B cell (primary cell): ENCODE measurements around the gene ACAP3. TPM values are rescaled to one million over a fixed set of nuclear protein-coding genes. Genes with fewer than 3 reads are reported as not detected.

Experiments used
- ATAC-seq: fragments of 200-7000 bp; cut with Tn5 transposase; one replicate; pipeline ENCODE4 v1.10.0; 2021; ENCODE audit warnings: low read depth, mild to moderate bottlenecking, moderate number of reproducible peaks, moderate library complexity
- CTCF ChIA-PET: fragments of 350-600 bp; sonication (Branson Sonifier 250); formaldehyde crosslinking; loops from one replicate; lab custom pipeline; 2021; ENCODE audit warnings: antibody characterized with exemption, inconsistent platforms; lab: Charles Lee
- POLR2A ChIA-PET: fragments of 350-600 bp; sonication (Branson Sonifier 250); formaldehyde crosslinking; loops from one replicate; lab custom pipeline; 2021; ENCODE audit warnings: antibody characterized with exemption; lab: Charles Lee
- DNase-seq: peaks from one replicate; pipeline ENCODE4 v3.0.0; 2013
- H2AFZ ChIP-seq: 2 replicates; pipeline ENCODE4 v1.6.1; 2012; ENCODE audit warnings: mild to moderate bottlenecking, low read depth, low read length; ENCODE audit not compliant: insufficient read depth, poor library complexity, severe bottlenecking
- H3K27ac ChIP-seq, 2 donors: 1 replicate in 1 of 2; 2 replicates in 1 of 2; pipeline ENCODE4 v1.5.1; 2012 to 2013; ENCODE audit warnings: low read length in 2 of 2, mild to moderate bottlenecking in 2 of 2, moderate library complexity in 1 of 2
- H3K27me3 ChIP-seq, 4 experiments: fragments of 200-600 bp in 1 of 4; sonication (generic) in 1 of 4; replicated peaks in 1 of 4; 1 replicate in 2 of 4; 2 replicates in 2 of 4; pipeline versions ENCODE4 v1.6.1 to v1.7.0; 2013 to 2016; ENCODE audit warnings: low read length in 3 of 4, mild to moderate bottlenecking in 2 of 4, mixed read lengths in 1 of 4, moderate library complexity in 1 of 4; ENCODE audit not compliant: insufficient read depth in 4 of 4, control insufficient read depth in 3 of 4; ENCODE audit errors: control extremely low read depth in 1 of 4
- H3K36me3 ChIP-seq, 2 experiments: replicated peaks in 1 of 2; 1 replicate in 1 of 2; 2 replicates in 1 of 2; pipeline versions ENCODE4 v1.6.1 to v1.7.1; 2013; ENCODE audit warnings: low read length in 1 of 2; ENCODE audit not compliant: insufficient read depth in 2 of 2, control insufficient read depth in 1 of 2; ENCODE audit errors: control extremely low read depth in 1 of 2, extremely low read depth in 1 of 2
- H3K4me1 ChIP-seq, 2 donors: fragments of 200-600 bp in 1 of 2; sonication (generic) in 1 of 2; 1 replicate in 1 of 2; 2 replicates in 1 of 2; pipeline versions ENCODE4 v1.5.1 to v1.6.1; 2013 to 2017; ENCODE audit warnings: low read length in 2 of 2; ENCODE audit not compliant: control insufficient read depth in 2 of 2, insufficient read depth in 2 of 2
- H3K4me2 ChIP-seq: replicated peaks from 2 replicates; pipeline ENCODE3; 2012; ENCODE audit warnings: mild to moderate bottlenecking, low read depth, low read length; ENCODE audit not compliant: poor library complexity, severe bottlenecking
- H3K4me3 ChIP-seq, 5 experiments: fragments of 200-600 bp in 1 of 5; sonication (generic) in 1 of 5; 1 replicate in 3 of 5; 2 replicates in 2 of 5; pipeline versions ENCODE4 v1.5.1 to v1.7.0; 2011 to 2016; ENCODE audit warnings: low read length in 4 of 5, mild to moderate bottlenecking in 4 of 5, low read depth in 2 of 5, control low read depth in 1 of 5, moderate library complexity in 1 of 5; ENCODE audit not compliant: insufficient read depth in 1 of 5; ENCODE audit errors: control extremely low read depth in 1 of 5, extremely low read depth in 1 of 5
- H3K79me2 ChIP-seq: fragments of 200-600 bp; sonication (generic); one replicate; pipeline ENCODE4 v1.6.0; 2016; ENCODE audit warnings: low read length; ENCODE audit not compliant: control insufficient read depth, insufficient read depth
- H3K9ac ChIP-seq: fragments of 200-600 bp; sonication (generic); 2 replicates; pipeline ENCODE4 v1.6.1; 2017; ENCODE audit warnings: mild to moderate bottlenecking, low read length, moderate library complexity
- H3K9me3 ChIP-seq, 3 donors: one replicate each; pipeline versions ENCODE4 v1.6.1 to v1.7.1; 2013; ENCODE audit warnings: low read length in 2 of 3; ENCODE audit not compliant: control insufficient read depth in 2 of 3, insufficient read depth in 1 of 3; ENCODE audit errors: control extremely low read depth in 1 of 3
- H4K20me1 ChIP-seq: 2 replicates; pipeline ENCODE4 v1.6.0; 2012; ENCODE audit warnings: mild to moderate bottlenecking, low read length; ENCODE audit not compliant: insufficient read depth, control insufficient read depth, poor library complexity, severe bottlenecking
- H3K27ac Mint-ChIP-seq: one replicate; pipeline ENCODE4 v1.8.0; 2021; ENCODE audit warnings: mixed read lengths
- H3K27me3 Mint-ChIP-seq: one replicate; pipeline ENCODE4 v1.8.0; 2021; ENCODE audit warnings: mixed read lengths
- H3K4me1 Mint-ChIP-seq: one replicate; pipeline ENCODE4 v1.8.0; 2021; ENCODE audit warnings: mixed read lengths
- H3K4me3 Mint-ChIP-seq: one replicate; pipeline ENCODE4 v1.8.0; 2021; ENCODE audit warnings: mixed read lengths
- H3K9me3 Mint-ChIP-seq: one replicate; pipeline ENCODE4 v1.8.0; 2022; ENCODE audit warnings: mixed read lengths; ENCODE audit not compliant: insufficient read depth
- CTCF ChIP-seq: fragments of 200-600 bp; IDR thresholded peaks from one replicate; pipeline ENCODE4 v1.8.0; 2022; ENCODE audit warnings: antibody characterized with exemption, mild to moderate bottlenecking
- EZH2 ChIP-seq: IDR thresholded peaks from 2 replicates; pipeline ENCODE4 v1.6.1; 2012; ENCODE audit warnings: borderline replicate concordance, low read depth, mild to moderate bottlenecking, moderate library complexity, low read length; ENCODE audit not compliant: insufficient read depth, poor library complexity, severe bottlenecking
- WGBS: methylation state at CpG from one replicate; pipeline ENCODE4 v1.1.5; 2013; ENCODE audit warnings: missing lambda C conversion rate; ENCODE audit not compliant: insufficient coverage; 5-methylcytosine and 5-hydroxymethylcytosine counted together
- intact Hi-C: fragments of 100-400 bp; cut with micrococcal nuclease; formaldehyde crosslinking; loops from one replicate; pipeline ENCODE4 v1.10.0; 2022
- polyA plus RNA-seq: library from polyadenylated mRNA; depleted of rRNA; stranded (reverse); fragments of >200 nt; gene quantifications from 2 replicates; pipeline ENCODE4 v1.2.3, GENCODE V29; 2012
- total RNA-seq, 2 donors: library from RNA; stranded (reverse); fragments of 120-200 nt in 1 of 2; gene quantifications; 1 replicate in 1 of 2; 2 replicates in 1 of 2; pipeline versions ENCODE4 v1.2.3 to v1.2.4, GENCODE V29; 2013 to 2022

ACAP3 gene
- total and polyA plus RNA-seq, 2 donors (not counting 1 experiment from before 2014, with no cell fraction given), result 40.7 to 124 TPM

DNA sequence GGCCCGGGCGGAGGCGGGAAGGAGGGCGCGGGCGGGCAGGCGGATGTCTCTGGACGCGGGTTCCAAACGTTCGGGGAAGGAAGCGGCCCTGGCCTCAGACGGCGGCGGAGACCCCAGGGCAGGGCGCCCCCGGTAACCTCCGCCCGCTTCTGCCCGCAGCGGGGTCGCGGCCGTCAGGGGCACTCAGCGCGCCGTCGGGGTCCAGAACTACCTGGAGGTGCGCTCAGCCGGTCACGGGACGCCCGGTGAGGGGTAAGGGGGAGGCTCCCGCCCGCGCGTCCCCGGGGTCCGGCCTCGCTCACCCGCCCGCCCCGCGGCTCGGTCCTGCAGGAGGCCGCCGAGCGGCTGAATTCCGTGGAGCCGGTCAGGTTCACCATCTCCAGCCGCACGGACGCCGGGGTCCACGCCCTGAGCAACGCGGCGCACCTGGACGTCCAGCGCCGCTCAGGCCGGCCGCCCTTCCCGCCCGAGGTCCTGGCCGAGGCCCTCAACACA lies 1.1 kb upstream of the ACAP3 start:
- POLR2A ChIA-PET, result no interaction called here
- TF ChIP-seq EZH2 (no peak), CTCF (no peak)
- H3K4me1 Mint-ChIP-seq, result peaks cover 31% of the 10 kb centered on the region

GRCh38 chr1:1307261-1307922 lies 338 bp downstream of the ACAP3 start:
- Histone ChIP-seq H3K4me1 (peaks cover 34 to 47% of the 10 kb centered on the region in 2 donors), H3K9ac (peak overlapping the region; percentile 76), H3K9me3 (no peaks in the 10 kb centered on the region), H3K4me2 (peak overlapping the region; percentile 99), H3K27ac (peak overlapping the region in 1 of 2 donors; percentile 41), H4K20me1 (peaks cover 36% of the 10 kb centered on the region), H3K79me2 (peaks cover 39% of the 10 kb centered on the region), H2AFZ (peak overlapping the region; percentile 69), H3K4me3 (peak overlapping the region; percentile 31 to 73 (median 66)), H3K36me3 (peaks cover 0 to 12% of the 10 kb centered on the region in 2 experiments), H3K27me3 (no peaks in the 10 kb centered on the region)
- intact Hi-C loops, result loop anchor here (5.0 kb wide), 3 partner anchors 75 to 295 kb away; partner anchors contain the start of genes B3GALT6, ISG15 and SDF4
- Mint-ChIP-seq H3K4me1 (peaks cover 35% of the 10 kb centered on the region), H3K27me3 (no peaks in the 10 kb centered on the region), H3K9me3 (no peaks in the 10 kb centered on the region), H3K27ac (peak overlapping the region; percentile 92), H3K4me3 (peak overlapping the region; percentile 88)
- ChIA-PET CTCF (no interaction called here), POLR2A (interaction anchor here (0.5 to 0.6 kb wide), 2 partner anchors 260 to 266 kb away, joined by 4 to 5 read pairs; no protein-coding TSS in a partner anchor)
- under 1% methylated on average over 83 of the region's 83 CpGs for WGBS
- ATAC-seq (peak; percentile 0), DNase-seq (peak; percentile 40)
- TF ChIP-seq CTCF (no peak), EZH2 (no peak)

More for the DNA sequence above, 1.1 kb upstream of the ACAP3 start:
- Histone ChIP-seq H3K27ac (peak overlapping the region; percentile 24 to 85), H2AFZ (peak overlapping the region; percentile 93), H3K4me3 (peak overlapping the region; percentile 6 to 84 (median 77)), H3K4me1 (peaks cover 34 to 43% of the 10 kb centered on the region in 2 donors), H3K4me2 (peak overlapping the region; percentile 99), H3K9me3 (no peaks in the 10 kb centered on the region), H3K36me3 (peaks cover 0 to 25% of the 10 kb centered on the region in 2 experiments), H3K27me3 (no peaks in the 10 kb centered on the region), H4K20me1 (peaks cover 36% of the 10 kb centered on the region), H3K79me2 (peaks cover 34% of the 10 kb centered on the region), H3K9ac (peak overlapping the region; percentile 87)
- no peaks in the 10 kb centered on the region for H3K9me3 Mint-ChIP-seq
- intact Hi-C loops, result loop anchor here (1.0 to 5.0 kb wide), 5 partner anchors 15 to 297 kb away; partner anchors contain the start of genes B3GALT6, C1orf159, CPTP and INTS11
- CTCF ChIA-PET, result interaction anchor here (1.0 kb wide), 1 partner anchor 12 kb away, joined by 3 read pairs; no protein-coding TSS in a partner anchor
- no peak for ATAC-seq
- H3K27me3 Mint-ChIP-seq, result no peaks in the 10 kb centered on the region
- H3K27ac Mint-ChIP-seq, result peak overlapping the region; percentile 90
- peak overlapping the region; percentile 90 for H3K4me3 Mint-ChIP-seq
- no peak for DNase-seq
- WGBS, result under 1% methylated on average over 66 of the region's 66 CpGs
